Measurements from ENCODE around the gene DOCK1.

GRCh38 chr10:127472976-127473375 lies 567.7 kb downstream of the DOCK1 start:
- TF ChIP-seq CTCF (conservative IDR thresholded peaks at IDR 0.05; ENCODE audit: low read length) (no peak), EZH2phosphoT487 (IDR thresholded peaks at IDR 0.05; ENCODE audit: borderline replicate concordance) (no peak)
